ENCODE measurements around the gene TPRN.

TPRN gene

DNA sequence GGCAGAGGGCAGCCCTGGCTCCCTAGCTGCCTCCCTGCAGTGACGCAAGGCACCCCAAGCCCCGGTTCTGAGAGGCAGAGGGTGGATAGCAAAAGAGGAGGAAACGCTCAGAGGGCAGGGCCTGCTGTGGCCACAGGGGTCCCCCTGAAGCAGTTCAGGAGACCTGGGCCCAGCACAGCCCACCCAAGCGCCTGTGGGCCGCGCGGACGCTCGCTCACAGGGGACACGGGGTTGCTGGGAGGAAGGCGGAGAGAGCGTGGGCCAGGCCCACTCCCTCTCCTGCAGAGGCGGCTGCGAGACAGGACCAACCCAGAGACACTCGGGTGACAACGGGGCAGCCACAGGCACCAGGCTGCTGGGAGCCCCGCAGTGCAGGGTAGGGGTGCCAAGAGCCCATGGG, 20.8 kb downstream of the TPRN start:
- DNase-seq: no peak
- in situ Hi-C loops (cut with MboI; ENCODE audit: low pct_unique_long_range_greater_than_20kb, low sequenced_read_pairs): no loop called here

DNA sequence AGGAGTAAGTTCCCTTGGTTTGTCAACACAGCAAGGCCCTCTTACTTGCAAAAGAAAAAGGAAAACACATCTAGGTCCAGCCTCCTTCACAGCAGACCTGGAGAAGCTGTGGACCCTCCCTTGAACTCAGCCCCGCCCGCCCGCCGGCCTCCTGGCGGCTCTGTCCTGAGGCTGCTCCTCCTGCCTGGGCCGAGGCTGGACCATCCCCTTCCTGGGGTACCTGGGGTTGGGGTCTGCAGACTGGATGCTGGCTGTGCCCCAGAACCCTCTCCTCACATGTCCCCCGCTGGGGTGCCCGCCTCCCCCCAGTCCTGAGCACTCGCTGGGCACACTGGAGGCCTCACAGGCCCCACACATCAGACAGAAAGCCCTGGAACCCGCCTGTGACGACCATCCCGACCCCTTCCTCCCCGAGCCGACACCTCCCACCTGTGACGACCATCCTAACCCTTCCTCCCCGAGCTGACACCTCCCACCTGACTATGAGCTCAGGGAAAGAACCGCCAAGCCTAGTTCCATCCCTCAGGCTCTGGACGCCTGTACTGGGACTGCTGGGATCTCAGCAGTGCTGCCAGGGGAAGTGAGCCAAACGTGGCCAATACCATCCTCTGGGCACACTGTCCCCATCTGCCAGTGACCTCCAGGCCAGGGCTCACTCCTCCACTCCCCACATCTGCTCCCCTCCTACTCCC, 21.5 kb downstream of the TPRN start:
- in situ Hi-C loops (cut with MboI; ENCODE audit: low pct_unique_long_range_greater_than_20kb, low sequenced_read_pairs): no loop called here
- no peak for DNase-seq

DNA sequence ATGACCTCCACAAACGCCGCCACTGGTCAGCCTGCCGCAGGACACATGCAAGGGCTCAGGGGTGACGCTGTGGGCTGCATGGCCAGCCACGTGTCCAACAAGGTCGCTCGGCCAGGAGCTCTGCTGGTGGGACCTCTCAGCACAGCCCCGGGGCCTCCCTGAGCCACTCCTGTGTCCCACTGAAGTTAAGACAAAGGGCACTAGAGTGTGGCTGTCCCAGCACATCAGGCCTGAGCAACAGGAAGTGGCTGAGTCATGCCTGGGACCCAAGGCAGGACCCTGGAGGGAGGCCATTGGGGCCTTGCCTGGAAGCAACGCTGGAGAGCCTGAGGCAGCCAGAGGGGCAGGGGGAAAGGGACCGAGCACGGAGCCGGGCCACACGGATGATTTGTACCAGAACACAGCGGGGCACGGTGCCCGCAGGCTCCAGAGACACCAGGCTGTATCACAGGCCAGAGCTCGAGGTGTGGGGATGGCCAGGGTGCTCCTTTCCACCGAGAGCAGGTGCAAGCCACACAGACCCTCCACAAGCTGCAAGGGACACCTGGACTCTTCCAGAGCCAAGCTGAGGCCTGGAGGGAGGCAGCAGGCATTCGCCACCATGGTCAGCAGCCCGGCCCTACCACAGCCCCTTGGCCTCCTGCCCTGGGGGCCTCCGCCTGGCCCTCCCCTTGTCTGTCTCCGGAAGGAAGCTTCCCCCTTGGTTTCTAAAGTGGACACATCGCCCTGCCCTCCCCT, 22.2 kb downstream of the TPRN start:
- in situ Hi-C loops (cut with MboI; ENCODE audit: low pct_unique_long_range_greater_than_20kb, low sequenced_read_pairs): no loop called here
- no peak for DNase-seq

DNA sequence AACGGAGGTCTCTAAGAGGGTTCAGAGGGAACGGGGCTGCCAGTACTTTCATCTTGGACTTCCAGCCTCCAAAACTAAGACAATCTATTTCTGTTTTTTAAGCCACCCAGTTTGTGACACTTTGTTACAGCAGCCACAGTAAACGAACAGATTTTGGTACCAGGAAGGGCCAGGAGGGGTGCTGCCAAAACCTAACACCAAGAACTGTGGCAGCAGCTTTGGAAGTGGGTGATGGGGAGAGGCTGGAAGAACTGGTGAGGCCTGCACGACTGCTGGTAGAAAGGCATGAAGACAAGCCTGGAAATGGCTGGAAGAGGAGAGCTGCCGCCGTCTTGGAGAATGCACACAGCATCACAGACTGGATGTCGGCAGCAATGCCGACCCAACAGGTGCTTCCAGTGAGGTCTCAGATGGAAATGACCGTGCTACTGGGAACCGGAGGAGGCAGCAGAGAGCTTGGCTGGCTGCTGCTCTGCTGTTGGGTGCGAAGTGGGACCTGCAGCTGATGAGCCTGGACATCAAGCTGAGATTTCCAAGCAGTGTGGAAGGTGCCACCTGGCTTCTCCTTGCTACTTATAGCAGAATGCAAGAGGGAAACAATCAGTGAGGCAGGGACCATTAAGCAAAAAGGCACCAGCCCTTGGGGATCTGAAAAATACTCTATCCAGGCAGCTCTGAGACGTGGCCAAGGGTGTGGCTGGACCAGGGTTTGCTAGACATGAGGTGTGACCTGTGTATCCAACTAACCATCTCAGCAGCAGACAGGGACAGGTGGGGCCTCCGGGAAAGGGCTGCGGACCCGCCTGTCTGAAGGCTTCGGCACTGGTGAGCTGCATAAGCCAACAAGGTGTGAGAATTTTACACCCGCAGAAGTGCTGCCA, 24.0 kb downstream of the TPRN start:
- peak; percentile 43 for DNase-seq
- in situ Hi-C loops (cut with MboI; ENCODE audit: low pct_unique_long_range_greater_than_20kb, low sequenced_read_pairs): no loop called here

DNA sequence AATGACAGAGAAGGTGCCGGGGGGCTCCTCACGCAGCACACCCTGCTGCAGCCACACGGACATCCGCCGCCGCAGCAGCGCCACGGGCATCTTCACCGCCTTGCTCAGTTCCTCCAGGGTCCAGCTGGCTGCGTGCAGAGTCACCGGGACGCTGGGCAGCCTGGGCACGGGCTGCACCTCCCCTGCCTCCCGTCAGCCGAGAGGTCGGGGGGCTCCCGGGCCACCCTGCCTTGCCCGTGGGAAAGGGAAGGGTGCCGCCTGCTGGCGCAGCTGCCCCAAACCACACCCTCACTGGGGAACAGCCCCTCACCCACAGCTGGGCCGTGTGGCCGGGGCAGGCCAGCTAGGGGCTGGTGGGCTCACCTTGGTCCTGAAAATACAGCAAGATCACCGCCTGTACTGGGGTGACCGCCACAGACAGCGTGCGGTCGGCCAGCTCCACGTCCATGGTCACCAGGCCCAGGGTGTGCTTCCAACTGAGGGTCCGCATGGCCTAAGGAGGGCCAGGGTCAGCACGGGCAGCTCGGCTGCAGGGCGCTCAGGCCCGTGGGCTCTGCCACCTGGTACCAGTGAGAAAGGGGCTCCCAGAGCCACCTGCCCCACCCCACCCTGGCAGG, 25.1 kb downstream of the TPRN start:
- no peak for DNase-seq
- in situ Hi-C loops (cut with MboI; ENCODE audit: low pct_unique_long_range_greater_than_20kb, low sequenced_read_pairs): no loop called here

DNA sequence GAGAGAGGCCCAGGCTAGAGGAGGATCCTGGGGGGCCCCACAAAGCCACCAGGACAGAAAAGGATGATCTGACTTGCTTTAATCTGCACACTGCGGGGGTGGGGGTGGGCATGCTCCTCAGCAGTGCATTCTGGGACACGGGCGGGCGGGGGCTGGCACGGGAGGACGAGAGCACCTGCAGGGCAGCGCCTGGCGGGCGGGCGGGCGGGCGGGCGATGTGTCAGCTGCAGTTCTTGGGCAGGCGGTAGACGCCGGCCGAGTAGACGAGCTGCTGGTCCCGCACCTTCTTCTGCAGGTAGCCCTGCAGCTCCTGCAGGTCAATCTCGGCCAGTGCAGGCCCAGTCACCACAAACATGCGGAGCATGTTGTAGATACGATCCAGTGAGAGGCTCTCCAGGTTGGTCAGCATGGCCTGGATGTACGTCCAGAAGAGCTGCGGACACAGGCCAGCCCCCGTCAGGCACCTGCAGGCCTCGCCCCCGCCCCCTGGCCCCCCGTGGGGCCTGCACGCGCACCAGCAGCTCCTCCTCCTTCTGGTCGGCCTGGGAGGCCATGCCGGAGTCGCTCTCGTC, 25.7 kb downstream of the TPRN start:
- DNase-seq: no peak
- in situ Hi-C loops (cut with MboI; ENCODE audit: low pct_unique_long_range_greater_than_20kb, low sequenced_read_pairs): no loop called here

DNA sequence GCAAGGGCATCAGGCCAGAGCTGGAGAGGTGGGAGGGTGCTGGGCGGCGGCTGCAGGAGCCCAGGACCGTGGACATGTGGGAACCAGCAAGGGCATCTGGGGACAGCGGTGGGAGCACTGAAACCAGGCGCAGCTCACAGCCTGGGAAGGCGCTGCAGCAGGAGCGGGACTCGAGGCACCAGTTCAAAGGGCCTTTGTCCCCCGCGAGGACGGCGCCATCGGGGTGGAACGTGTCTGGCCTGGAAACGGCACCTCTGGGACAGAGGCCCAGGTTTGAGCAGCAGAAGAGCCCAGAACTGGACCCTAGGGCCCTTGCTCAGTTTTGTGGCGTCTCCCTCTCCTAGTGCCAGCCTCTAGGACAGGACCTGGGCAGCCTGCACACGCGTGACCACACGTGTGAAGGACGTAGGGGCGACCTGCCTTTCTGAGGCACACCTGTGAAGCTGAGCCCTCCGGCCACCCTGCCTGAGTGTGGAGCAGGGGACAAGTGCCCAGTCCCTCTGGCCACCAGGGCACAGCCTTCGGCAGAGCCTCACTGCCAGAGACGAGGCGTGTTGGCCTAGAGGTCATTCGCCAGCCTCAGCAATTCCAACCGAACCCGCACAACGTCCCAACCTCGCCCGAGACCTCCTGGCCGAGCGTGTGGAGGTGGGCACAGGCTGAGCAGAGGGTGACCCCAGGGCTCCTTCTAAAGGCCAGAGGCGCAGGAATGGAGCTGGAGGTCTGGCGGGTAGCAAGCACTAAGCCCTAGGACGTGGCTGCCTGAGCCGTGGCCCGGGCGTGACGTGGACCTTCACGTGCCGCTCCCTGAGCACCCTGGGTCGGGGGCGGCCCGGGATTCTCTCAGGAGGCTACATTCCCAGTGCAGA, 26.5 kb downstream of the TPRN start:
- DNase-seq: no peak

DNA sequence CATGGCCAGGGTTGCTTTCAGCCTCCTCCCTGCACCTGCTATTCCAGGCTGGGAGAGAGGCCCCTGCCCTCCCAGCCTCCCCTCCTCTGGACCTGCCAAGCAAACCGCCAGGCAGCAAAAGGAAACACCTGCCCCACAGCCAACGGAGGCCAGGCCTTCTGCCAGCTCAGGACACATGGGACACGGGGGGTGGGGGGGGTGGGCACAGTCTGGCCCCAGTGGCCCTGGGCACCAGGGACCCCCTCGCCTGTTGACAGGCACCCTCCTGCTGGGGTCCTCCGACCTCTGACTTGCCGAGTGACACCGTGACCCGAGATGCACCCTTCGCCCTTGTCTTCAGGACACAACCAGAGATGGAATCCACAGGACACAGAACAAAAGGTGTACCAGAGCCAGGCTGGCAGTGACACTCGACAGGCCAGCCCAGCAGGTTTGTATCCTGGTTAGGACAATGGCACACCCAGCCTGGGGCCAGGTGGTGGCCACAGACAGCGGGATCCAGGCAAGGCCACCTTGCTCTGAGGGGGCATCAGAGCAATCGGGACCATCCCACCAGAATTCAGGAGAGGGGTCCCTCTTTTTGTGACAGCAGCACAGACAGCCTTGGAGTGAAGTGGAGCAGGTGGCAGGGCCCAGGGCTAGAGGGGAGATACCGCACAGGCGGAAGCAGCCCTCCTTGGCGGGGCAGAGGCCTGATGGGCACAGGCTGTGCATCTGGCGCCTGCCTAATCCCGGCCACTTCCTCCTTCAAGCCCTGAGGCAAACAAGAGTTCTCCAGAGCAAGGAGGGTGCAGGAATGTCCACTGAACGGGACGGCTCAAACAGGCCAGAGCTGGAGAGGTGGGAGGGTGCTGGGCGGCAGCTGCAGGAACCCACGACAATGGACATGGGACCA, 27.4 kb downstream of the TPRN start:
- peak; percentile 34 for DNase-seq
- in situ Hi-C loops (cut with MboI; ENCODE audit: low pct_unique_long_range_greater_than_20kb, low sequenced_read_pairs): no loop called here

More for the DNA sequence above, 26.5 kb downstream of the TPRN start:
- in situ Hi-C loops (cut with MboI; ENCODE audit: low pct_unique_long_range_greater_than_20kb, low sequenced_read_pairs): no loop called here

DNA sequence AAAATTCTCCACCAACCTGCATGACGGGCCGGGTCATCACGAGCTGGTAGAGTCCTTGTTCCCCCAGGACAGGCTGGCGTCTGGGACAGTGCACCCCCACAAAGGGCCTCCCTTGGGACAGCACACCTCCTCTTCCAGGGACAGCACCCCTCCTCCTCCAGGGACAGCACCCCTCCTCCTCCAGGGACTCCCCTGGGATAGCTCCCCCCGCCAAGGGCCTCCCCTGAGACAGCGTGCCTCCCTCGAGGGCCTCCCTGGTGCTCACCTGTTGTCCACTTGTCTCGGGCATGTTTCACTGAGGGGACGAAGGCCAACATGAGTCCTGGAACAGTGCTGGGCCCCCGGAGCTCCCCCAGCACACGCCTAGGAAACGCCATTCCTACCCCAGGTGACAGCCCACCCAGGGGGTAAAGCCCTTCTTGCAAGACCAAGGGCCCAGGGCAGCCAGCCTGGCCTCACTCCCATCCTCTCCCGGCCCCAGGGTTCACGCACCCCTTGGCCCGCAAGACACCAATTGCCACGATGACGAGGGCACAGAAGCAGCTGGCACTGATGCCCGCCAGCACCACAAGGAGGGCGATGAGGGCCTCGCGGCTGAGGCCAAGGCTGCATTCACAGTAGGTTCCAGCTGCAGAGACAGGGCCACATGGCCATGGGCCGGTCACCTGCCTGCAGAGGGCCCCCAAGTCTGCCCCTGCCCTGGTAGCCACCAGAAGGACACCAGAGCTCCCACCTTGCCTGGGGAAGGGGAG, 29.2 kb downstream of the TPRN start:
- DNase-seq: no peak
- in situ Hi-C loops (cut with MboI; ENCODE audit: low pct_unique_long_range_greater_than_20kb, low sequenced_read_pairs): no loop called here

DNA sequence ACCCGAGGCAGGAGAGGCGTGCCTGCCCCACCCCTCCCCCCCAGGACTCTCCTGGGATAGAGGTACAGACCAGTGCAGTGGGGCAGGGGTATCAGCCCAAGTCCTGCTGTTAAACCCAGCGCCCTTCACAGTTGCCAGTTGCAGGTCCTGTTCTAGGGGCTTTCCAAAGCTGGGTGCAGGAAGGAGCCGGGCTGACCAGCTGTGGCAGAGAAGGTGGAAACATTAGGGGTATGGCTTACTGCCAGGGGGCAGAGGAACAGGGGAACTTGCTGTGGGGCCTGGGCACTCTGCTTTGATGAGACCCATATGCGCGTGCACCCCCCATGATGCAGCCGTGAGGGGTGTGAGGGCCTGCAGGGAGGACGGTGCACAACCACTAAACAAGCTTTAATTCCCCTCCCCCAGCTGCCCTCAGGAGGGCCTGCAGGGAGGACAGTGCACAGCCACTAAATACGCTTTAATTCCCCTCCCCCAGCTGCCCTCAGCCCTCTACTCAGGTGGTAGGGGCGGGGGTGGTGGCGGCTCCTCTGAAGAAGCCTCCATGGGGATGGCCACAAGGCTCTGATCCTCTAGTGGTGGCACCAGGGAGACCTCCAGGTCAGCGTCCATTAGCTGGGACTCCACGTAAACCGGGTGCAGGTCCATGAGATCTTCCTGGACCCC, 29.9 kb downstream of the TPRN start:
- DNase-seq: no peak
- in situ Hi-C loops (cut with MboI; ENCODE audit: low pct_unique_long_range_greater_than_20kb, low sequenced_read_pairs): no loop called here

DNA sequence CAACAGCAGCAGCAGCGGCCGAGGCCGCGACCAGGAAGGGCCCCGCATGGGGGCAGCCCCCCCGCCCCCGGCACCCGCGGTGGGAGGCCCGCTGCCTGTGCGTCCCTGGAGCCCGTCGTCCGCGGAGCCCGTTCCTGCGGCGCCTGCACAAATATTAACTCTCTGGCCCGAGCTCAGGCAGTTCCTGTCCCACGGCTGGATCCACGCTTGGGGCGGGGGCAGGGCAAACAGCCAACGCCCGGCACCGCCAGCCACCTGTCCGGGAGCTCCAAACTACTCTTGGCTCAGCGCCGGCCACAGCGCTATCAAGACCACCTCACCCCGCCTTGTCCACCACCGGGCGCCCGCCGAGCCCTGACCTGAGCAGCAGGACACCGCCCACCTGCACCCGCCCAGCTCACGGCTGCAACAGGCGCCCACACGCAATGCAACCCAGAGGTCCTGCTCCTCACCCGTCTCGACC, 30.6 kb downstream of the TPRN start, which contains the start of gene LRRC26:
Gene LRRC26 (minus strand): TSS at position 156 of the 463 bp plus-strand sequence. CDS start 108 bp downstream, at position 48.
- in situ Hi-C loops (cut with MboI; ENCODE audit: low pct_unique_long_range_greater_than_20kb, low sequenced_read_pairs): no loop called here
- DNase-seq: no peak

DNA sequence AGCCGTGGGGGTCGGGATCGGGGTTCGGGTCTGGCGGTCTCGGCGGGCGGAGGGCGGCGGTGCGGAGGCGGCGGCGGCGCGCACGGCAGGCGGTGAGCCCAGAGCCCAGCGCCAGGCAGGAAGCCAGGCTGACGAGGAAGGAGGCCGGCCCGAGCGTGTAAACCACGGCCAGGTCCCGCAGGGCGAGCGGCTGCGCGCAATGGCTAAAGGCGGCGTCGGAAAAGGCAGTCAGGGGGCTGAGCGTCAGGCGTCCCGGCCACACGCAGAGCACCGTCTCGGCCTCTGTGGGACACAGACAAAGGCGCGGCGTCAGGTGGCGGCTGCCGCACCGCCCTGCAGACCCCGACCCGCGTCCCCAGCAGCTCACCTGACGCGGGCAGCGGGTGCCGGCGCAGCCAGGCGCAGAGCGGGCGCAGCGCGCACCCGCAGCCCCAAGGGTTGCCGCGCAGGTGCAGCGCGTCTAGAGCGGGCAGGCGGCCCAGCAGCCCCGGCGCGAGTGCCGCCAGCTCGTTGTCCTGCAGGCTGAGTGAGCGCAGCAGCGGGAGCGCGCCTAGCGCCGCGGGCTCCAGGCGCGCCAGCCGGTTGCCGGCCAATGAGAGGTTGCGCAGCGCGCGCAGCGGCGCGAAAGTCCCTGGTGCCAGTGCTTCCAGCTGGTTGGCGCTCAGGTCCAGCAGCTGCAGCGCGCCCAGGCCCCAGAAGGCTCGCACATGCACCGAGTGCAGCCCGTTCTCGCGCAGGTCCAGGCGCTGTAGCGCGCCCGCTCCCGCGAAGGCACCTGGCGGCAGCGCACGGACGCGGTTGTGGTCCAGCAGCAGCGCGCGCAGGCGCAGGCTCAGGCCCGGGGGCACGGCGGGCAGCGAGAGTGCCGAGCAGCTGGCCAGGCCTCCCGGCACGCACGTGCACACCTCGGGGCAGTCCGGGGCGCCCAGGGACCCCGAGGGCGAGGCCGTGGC, 31.4 kb downstream of the TPRN start:
- DNase-seq: peak; percentile 49

DNA sequence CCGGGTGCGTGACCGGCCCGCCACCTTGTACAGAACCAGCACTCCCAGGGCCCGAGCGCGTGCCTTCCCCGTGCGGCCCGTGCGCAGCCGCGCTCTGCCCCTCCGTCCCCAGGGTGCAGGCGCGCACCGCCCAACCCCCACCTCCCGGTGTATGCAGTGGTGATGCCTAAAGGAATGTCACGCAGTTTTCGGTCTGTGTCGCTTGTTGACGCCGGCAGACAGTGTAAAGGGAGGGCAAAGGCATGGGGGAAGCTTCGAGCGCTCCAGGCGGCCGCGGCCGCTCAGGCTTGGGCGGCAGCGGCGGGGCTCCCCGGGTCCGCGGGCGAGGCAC, 32.0 kb downstream of the TPRN start:
- in situ Hi-C loops (cut with MboI; ENCODE audit: low pct_unique_long_range_greater_than_20kb, low sequenced_read_pairs): no loop called here
- no peak for DNase-seq

More for the DNA sequence above, 31.4 kb downstream of the TPRN start:
- in situ Hi-C loops (cut with MboI; ENCODE audit: low pct_unique_long_range_greater_than_20kb, low sequenced_read_pairs): no loop called here

DNA sequence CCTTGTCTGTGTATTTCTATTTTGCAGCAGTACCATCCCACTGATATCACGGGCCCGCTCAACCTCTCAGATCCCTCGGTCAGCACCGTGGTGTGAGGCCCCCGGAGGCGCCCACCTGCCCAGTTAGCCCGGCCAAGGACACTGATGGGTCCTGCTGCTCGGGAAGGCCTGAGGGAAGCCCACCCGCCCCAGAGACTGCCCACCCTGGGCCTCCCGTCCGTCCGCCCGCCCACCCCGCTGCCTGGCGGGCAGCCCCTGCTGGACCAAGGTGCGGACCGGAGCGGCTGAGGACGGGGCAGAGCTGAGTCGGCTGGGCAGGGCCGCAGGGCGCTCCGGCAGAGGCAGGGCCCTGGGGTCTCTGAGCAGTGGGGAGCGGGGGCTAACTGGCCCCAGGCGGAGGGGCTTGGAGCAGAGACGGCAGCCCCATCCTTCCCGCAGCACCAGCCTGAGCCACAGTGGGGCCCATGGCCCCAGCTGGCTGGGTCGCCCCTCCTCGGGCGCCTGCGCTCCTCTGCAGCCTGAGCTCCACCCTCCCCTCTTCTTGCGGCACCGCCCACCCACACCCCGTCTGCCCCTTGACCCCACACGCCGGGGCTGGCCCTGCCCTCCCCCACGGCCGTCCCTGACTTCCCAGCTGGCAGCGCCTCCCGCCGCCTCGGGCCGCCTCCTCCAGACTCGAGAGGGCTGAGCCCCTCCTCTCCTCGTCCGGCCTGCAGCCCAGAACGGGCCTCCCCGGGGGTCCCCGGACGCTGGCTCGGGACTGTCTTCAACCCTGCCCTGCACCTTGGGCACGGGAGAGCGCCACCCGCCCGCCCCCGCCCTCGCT, 32.6 kb downstream of the TPRN start:
- in situ Hi-C loops (cut with MboI; ENCODE audit: low pct_unique_long_range_greater_than_20kb, low sequenced_read_pairs): no loop called here
- peak; percentile 39 for DNase-seq
